GM21723 (cell line): ENCODE data around the gene REC114.
"Not testable (repeated sequence)": the region's sequence is repeated elsewhere in the genome, so short reads cannot be mapped to it uniquely, and the experiment has no call there.

Experiments used
- ATAC-seq: cut with Tn5 transposase; IDR thresholded peaks from one replicate; pipeline ENCODE4 v1.9.1; 2021; ENCODE audit warnings: mild to moderate bottlenecking, moderate library complexity; ENCODE audit not compliant: unreplicated experiment

Gene REC114

DNA sequence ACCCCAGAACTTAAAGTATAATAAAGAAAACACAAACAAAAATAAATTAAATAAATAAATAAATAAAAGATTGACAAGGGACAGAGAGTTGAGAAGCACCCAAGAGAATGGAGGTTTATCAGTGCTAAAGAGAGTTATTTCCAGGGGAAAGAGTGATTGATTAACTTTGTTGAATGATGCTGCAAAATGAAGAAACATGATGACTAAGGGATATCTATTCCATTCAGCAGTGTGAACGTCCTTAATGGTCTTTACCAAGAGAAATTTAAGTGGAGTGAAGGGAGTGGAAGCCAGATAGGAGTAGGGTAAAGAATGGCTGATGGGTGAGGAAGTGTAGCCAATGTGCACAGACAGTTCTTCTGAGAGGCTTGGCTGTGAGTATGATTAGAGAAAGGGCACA, 11.1 kb downstream of the REC114 start:
- no peak for ATAC-seq

DNA sequence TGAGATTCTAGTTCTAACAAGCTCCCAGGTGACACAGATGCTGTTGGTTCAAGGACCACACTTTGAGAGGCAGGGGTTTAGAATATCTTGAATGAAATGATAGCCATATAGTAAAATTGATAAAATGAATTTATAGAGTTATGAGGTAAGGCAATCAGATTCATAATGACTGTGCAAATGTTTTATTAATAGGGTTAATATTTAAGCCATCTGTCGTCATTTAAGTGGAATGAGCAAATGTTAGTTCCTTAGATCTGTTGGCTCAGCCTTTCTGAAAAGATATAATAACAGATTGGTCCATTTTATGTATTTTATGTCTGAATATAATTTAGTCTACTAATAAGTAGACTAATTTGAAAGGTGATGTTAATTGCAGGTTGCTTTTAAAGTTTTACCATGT, 12.9 kb downstream of the REC114 start:
- no peak for ATAC-seq

DNA sequence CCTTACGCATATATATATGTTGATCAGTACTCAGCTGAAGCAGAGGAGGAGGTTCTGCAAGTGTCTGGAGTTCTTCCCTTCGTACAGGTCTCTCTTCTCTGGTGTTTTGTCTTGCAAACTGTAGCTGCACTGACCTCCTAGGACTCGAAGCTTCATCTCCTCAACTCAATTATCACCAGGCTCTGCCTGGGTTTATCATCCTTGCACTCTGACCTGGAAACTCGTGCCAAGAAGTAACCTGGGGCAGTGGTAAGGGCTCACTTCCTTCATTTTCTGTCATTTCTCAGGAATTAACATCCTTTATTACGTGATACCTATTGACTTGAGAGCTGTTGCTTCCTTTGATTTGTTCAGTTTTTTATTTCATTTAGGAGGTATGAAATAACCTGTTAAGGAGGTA, 14.4 kb downstream of the REC114 start:
- ATAC-seq: no peak

DNA sequence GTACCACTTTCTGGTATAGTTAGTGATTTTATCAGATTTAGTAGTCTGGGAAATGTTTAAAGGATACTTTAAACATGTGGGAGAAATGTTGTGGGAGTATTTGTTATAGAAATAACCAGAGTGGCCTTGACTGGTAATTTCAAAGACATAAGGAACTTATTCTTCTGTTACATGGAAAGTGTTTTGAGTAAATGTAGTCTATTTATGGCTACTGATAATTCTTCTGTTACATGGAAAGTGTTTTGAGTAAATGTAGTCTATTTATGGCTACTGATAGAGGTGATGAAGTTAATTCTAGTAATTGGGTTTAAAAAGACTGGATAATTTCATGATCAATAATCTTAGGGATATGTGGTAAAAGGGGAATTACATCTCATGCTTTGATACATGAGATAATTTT, 17.7 kb downstream of the REC114 start:
- ATAC-seq: no peak

DNA sequence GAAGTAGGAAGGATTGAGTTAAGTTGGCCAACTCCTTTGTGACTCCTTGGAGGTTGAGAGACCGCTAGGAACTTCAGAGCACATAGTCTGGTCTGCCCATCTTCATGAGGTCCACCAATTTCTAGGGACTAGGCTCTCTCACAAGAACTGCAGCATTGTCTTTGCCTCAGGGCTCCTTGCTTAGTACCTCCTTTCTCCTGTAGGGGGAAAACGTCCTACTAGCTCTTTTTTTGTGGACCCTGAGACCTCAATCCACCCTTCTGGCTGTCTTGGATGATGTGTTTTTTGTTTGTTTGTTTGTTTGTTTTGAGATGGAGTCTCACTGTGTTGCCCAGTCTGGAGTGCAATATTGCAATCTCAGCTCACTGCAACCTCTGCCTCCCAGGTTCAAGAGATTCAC, 21.6 kb downstream of the REC114 start:
- no peak for ATAC-seq

DNA sequence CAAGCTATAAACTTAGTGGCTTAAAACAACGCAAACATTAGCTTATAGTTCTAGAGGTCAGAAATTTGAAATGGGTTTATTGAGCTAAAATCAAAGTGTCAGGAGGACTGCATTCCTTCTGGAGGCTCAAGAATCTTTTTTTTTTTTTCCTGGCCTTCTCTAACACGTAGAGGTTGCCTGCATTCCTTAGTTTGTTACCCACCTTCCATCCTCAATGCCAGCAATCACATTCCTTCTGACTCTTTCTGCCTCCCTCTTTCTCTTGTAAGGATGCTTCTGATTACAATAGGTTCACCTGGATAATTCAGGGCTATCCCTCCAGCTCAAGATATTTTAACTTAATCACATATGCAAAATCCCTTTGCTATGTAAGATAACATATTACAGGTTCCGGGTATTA, 24.8 kb downstream of the REC114 start:
- no peak for ATAC-seq

DNA sequence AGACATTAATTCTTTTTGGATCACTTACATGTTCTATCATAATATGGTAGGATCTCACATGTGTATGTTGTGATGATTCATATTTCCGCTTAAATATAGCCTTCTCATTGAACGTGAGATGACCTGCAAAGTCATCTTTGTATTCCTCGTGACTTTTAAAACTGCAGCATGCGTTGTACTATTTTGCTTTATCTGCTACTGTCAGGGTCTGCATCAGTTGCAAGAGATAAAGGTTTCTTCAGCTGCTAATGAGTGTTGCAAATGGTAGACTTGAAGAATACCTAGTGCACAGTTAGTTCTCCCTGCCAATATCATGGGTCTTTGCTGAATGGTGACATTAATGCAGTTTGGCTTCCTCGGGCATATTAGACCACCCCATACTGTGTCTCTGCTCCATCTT, 31.8 kb downstream of the REC114 start:
- no peak for ATAC-seq

DNA sequence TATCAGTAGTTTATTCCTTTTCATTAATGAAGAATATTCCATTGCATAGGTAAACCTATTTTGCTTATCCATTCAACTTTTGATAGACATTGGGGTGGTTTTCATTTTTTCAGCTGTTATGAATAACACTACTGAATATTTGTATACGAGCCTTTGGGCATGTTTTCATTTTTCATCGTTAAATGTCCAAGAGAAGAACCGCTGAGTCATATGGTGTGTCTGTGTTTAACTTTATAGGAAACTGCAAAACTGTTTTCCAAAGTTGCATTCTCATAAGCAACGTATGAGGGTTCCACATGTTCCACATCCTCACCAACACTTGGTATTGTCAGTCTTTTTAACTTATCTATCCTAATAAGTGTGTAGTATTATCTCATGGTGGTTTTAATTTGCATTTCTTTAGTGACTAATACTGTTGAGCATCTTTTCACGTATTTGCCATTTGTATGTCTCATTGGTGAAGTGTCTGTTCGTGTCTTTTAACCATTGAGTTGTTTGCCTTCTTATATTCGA, 33.8 kb downstream of the REC114 start:
- ATAC-seq: no peak

DNA sequence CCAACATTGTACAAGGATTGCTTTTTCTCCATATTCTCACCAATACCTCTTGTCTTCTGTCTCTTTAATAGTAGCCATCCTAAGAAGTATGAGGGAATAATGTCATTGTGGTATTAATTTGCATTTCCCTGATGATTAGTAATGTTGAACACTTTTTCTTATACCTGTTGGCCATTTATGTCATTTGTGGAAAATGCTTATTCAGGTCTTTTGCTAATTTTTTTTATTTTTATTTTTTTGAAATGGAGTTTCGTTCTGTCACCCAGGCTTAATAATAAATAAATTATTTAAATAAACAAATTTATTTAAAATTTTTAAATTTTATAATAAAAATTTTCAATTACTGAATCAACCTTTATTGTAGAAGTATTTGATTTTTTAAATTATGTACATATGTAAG, 37.1 kb downstream of the REC114 start:
- ATAC-seq: no peak

DNA sequence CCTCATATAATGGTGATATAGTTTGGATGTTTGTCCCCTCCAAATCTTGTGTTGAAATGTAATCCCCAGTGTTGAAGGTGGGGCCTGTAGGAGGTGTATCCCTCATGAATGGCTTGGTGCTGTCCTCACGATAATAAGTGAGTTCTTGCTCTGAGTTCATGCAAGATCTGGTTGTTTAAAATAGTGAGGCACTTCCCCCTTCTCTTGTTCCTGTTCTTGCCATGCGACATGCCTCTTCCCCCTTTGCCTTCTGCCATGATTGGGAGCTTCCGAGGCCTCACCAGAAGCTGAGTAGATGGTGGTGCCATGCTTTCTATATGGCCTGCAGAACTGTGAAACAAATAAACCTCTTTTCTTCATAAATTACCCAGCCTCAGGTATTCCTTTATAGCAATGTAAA, 39.2 kb downstream of the REC114 start:
- ATAC-seq: no peak

DNA sequence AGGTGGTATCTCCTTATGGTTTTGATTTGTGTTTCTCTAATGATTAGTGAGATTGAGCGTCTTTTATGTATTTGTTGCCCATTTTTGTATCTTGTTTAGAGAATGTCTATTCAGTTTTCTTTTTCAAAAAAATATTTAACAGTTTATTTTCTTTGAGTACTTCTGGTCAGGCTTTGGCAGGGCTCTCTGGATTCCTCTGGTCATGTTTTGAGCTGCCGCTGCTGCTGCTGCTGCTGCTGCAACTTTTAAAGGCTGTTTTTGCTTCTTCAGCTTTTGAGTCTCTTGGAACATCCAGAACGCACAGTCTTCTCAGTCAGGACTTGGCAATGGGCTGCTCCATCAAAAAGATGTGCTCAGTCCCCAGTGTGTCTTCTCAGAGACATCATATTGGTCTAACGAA, 40.1 kb downstream of the REC114 start:
- ATAC-seq: no peak

DNA sequence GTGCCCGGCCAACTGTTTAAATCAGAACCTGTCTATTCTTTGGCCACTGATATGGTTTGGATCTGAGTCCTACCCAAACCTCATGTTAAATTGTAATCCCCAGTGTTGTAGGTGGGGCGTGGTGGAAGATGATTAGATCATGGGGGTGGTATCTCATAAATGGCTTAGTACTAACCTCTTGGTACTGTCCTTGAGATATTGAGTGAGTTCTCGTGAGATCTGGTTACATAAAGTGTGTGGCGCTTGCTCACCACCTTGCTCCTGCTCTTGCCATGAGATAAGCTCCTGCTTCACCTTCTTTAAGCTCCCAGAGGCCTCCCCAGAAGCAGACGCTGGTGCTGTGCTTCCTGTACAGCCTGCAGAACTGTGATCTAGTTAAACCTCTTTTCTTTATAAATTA, 42.4 kb downstream of the REC114 start:
- ATAC-seq: no peak

DNA sequence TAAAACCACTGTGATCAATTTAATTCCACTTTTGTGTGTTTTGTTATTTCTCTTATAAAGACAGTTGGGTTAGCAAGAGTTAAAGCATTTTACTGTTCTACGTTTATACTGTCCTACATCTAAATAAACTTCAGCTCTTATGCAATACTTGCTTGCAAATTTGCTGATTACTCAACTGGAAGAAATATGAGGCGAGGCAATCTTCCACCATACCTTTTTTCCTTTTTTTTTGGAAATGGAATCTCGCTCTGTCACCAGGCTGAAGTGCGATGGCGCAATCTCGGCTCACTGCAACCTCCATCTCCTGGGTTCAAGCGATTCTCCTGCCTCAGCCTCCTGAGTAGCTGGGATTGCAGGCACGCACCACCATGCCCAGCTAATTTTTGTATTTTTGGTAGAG, 42.9 kb downstream of the REC114 start:
- ATAC-seq: not testable (repeated sequence)

DNA sequence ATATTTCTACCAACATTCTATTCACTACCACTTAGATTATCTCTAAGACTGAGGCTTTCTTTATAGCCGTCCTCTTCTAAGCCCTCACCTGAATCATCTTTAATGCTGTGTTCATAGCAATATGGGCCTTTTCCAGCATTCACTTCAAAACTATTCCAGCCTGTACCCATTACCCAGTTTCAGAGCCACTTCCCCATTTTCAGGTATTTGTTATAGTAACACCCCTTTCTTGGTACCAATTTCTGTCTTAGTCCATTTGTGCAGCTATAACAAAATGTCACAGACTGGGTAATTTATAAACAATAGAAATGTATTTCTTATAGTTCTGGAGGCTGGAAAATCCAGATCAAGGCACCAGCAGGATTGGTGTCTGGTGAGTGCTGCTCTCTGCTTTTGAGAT, 45.7 kb downstream of the REC114 start:
- ATAC-seq: no peak

DNA sequence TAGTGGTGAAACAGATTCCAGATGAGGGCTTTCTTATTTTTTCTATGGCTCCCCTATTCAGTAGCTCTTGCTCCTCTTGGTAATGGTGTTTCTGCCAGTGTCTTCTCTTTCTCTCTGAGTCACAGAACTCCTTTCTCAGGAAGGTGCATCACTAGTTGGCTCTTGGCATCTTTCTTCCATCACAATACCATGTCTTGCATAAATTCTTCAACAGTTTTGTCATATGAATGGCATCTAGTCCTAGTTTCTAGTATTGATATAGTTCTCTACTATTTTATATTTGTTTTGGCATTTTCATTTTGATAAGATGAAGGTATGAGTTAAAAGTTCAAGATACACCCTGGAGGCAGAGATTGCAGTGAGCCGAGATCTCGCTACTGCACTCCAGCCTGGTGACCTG, 51.0 kb downstream of the REC114 start:
- ATAC-seq: no peak

DNA sequence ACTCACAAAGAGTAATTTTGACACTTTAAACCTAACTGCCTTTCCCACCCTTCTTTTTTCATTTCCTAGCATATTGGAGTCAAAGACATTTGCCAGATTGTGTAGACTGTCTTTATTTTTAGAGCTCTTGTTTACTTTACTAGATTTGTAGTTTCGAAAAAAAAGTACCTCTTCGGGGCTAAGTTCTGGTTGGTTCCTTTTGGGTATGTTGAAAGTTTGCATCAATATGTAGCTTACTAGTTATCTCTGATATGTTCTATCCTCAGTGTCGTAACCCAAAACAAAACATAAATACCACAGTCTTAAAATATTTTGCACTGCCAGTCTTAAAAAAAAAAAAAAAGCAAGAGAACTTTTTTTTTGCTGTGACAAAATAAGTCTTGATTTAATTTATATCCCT, 52.2 kb downstream of the REC114 start:
- ATAC-seq: no peak

DNA sequence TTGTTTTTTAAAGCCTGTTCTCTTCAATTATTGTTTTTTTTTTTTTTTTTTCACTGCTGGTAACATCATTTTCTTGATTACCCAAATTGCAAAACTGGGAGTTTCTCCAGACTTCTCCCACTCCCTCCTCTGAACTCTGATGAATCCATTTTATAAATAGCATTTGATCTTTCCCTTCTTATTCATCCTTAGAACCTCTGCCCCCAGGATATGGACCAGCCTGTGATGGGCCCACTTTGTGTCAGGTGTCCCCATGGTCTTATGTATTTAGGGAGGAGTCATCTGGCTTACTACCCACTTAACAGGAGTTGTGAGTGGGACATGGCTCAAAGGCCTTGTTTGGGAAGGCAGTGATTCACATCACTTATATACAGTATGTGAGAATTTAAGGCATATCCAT, 57.7 kb downstream of the REC114 start:
- ATAC-seq: no peak

DNA sequence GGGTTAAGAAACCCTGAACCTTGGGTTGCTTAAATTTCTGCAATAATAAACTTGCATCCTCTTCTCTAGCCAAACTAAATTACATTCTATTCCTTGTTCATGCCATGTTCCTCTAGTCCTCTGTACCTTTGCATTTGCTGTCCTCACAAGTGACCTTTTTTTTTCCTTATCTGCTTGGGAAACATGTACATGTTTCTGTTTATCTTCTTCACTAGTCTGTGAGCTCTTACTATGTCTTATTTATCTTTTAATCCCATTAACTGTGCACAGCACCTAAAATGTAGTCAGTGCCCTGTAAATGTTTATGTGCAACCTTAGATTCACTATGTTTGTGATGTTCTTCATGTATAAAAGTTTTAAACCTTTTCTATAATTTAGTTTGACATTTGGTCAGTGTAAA, 61.9 kb downstream of the REC114 start:
- ATAC-seq: no peak

DNA sequence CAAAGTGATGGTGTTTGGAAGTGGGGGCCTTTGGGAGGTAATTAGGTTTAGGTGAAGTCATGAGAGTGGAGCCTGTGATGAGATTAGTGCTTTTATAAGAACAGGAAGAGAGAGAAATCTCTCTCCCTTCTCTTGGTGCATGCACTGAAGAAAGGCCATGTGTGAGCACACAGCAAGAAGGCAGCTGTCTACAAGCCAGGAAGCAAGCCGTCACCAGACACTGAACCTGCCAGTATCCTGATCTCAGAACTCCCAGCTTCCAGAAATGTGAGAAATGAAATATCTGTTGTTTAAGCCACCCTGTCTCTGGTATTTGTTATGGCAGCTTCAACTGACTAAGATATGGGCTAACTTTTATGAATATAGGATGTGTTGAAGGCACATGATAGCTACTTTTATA, 72.6 kb downstream of the REC114 start:
- ATAC-seq: no peak

DNA sequence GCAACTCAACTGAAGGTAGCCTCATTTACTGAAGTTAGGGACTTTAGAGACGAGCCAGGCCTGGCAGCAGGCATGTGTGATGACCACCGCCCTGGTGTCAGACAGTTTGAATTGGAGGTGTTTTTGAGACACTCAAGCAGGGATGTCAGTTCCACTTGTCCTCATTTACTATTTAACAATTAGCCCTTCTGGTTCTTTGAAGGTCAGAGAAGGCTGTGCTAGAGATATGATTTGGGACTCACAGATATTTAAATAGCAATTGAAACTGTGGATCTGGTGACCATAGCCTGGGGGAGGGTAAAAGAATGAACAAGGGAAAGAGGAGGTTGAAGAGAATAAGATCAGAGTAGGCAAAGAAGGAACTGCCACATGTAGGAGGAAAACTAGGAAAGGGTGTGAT, 74.6 kb downstream of the REC114 start:
- ATAC-seq: no peak

DNA sequence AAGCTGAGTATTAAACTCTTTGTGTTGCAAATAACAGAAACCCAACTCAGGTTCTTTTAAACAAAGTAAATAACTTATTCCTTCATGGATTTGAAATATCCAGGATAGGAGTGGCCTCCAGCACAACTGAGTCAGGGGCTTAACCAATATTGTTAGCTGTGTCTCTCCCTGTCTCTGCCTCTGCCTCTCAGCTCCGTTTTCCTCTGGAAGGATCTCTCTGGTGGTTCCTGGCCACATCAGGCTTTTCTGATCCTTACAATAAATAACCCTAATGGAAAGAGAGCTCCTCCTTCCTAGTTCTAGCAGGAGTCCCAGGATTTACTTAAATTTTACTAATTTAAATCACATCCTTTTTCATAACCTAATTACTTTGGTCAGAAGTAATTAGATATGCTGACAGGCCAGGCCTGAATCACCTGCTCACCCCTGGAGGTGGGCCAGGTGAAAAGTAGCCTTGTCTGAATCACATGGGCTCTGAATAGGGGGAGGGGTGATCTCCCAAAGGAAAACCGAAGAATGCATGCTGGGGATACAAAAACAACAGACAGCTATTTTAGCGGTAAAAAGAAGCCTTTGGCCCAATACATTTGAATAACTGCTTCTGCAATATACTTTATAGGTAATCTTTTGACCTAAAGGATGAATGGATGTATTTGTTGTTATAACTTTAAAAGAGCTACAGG, 75.4 kb downstream of the REC114 start:
- no peak for ATAC-seq

DNA sequence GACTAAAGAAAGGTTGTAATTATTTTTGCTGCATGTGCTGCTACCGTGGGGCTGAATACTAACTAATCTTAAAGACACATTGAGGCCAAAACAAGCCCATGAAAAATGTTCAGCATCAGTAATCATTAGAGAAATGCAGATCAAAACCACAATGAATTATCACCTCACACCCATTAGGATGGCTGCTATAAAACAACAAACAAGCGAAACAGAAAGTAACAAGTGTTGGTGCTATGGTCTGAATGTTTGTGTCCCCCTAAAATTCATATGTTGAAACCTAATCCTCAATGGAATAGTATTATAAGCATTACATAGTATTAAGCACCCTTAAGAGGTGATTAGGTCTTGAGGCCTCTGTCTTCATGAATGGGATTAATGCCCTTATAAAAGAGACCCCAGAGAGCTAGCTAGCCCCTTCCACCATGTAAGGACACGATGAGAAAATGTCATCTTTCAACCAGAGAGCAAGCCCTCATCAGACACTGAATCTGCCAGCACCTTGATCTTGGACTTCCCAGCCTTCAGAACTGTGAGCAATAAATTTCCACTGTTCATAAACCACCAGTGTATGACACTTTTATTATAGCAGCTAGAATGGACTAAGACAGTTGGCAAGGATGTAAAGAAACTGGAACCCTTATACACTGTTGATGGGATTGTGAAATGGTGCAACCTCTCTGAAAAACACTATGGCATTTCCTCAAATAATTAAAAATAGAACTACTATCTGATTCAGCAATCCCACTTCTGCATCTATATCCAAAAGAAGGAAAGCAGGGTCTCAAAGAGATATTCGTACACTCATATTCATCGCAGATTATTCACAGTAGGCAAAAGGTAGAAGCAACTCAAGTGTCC, 76.1 kb downstream of the REC114 start:
- no peak for ATAC-seq
